IMR-90 (cell line): Measurements from ENCODE around the gene ORM1. TPM values are rescaled to one million over a fixed set of nuclear protein-coding genes. Genes with fewer than 3 reads are reported as not detected.
"Not testable (repeated sequence)": the region's sequence is repeated elsewhere in the genome, so short reads cannot be mapped to it uniquely, and the experiment has no call there.

Source experiments
- ATAC-seq: fragments of 200-7000 bp; cut with Tn5 transposase; 2 replicates; pipeline ENCODE4 v1.9.1; 2020; ENCODE audit warnings: low read depth, mild to moderate bottlenecking, moderate library complexity
- BruUV-seq: library from RNA; stranded (reverse); fragments of 400-500 nt; replicated peaks from 2 replicates; lab custom pipeline; 2021; lab: Mats Ljungman, UMichigan
- CTCF ChIA-PET: fragments of 300-600 bp; formaldehyde crosslinking; extraction: SDS; loops from one replicate; lab custom pipeline; 2021; ENCODE audit warnings: antibody characterized with exemption; lab: Yijun Ruan, JAX
- POLR2A ChIA-PET: fragments of 300-600 bp; sonication (Branson Sonifier 250); formaldehyde crosslinking; loops from one replicate; lab custom pipeline; 2022; ENCODE audit warnings: antibody characterized with exemption; ENCODE audit not compliant: unreplicated experiment; lab: Charles Lee
- DNase-seq: peaks from one replicate; pipeline ENCODE4 v3.0.0; 2013
- H2AFZ ChIP-seq: replicated peaks from 2 replicates; pipeline ENCODE3; 2013; ENCODE audit warnings: low read length, mild to moderate bottlenecking; ENCODE audit not compliant: poor library complexity
- H2AK5ac ChIP-seq: 2 replicates; pipeline ENCODE4 v1.6.1; 2013; ENCODE audit warnings: low read depth, low read length, inconsistent platforms
- H2AK9ac ChIP-seq: replicated peaks from 2 replicates; pipeline ENCODE3; 2013; ENCODE audit warnings: mild to moderate bottlenecking, low read depth, low read length, moderate library complexity; ENCODE audit not compliant: poor library complexity
- H2BK120ac ChIP-seq: 2 replicates; pipeline ENCODE4 v1.6.1; 2013; ENCODE audit warnings: low read depth, low read length, inconsistent platforms
- H2BK15ac ChIP-seq: 3 replicates; pipeline ENCODE4 v1.6.1; 2013; ENCODE audit warnings: low read depth, low read length, inconsistent platforms
- H2BK20ac ChIP-seq: 2 replicates; pipeline ENCODE4 v1.6.1; 2013; ENCODE audit warnings: low read depth, mild to moderate bottlenecking, inconsistent platforms, low read length, moderate library complexity
- H2BK5ac ChIP-seq: 2 replicates; pipeline ENCODE4 v1.6.1; 2013; ENCODE audit warnings: mild to moderate bottlenecking, low read depth, low read length, inconsistent platforms; ENCODE audit not compliant: poor library complexity, severe bottlenecking
- H3K14ac ChIP-seq: replicated peaks from 2 replicates; pipeline ENCODE4 v1.6.1; 2013; ENCODE audit warnings: low read depth, low read length, inconsistent platforms
- H3K18ac ChIP-seq: 2 replicates; pipeline ENCODE4 v1.6.1; 2013; ENCODE audit warnings: low read depth, low read length, control low read depth
- H3K23ac ChIP-seq: 2 replicates; pipeline ENCODE4 v1.6.1; 2013; ENCODE audit warnings: low read depth, low read length, inconsistent platforms
- H3K27ac ChIP-seq: 2 replicates; pipeline ENCODE4 v1.5.1; 2013; ENCODE audit warnings: mild to moderate bottlenecking, control low read depth, low read length; ENCODE audit not compliant: insufficient read depth
- H3K27me3 ChIP-seq: 2 replicates; pipeline ENCODE4 v1.6.1; 2013; ENCODE audit warnings: low read length; ENCODE audit not compliant: control insufficient read depth, insufficient read depth
- H3K36me3 ChIP-seq: 2 replicates; pipeline ENCODE4 v1.6.1; 2013; ENCODE audit warnings: low read length, mixed read lengths; ENCODE audit not compliant: control insufficient read depth, insufficient read depth
- H3K4ac ChIP-seq: 2 replicates; pipeline ENCODE4 v1.6.1; 2013; ENCODE audit warnings: low read depth, low read length, inconsistent platforms
- H3K4me1 ChIP-seq: 2 replicates; pipeline ENCODE4 v1.6.1; 2013; ENCODE audit warnings: low read length, mixed read lengths; ENCODE audit not compliant: control insufficient read depth, insufficient read depth
- H3K4me2 ChIP-seq: 2 replicates; pipeline ENCODE4 v1.6.1; 2013; ENCODE audit warnings: low read depth, mild to moderate bottlenecking, control low read depth, low read length, moderate library complexity
- H3K4me3 ChIP-seq: 2 replicates; pipeline ENCODE4 v1.5.1; 2013; ENCODE audit warnings: low read depth, mild to moderate bottlenecking, control low read depth, low read length, moderate library complexity; ENCODE audit not compliant: insufficient read depth
- H3K56ac ChIP-seq: 2 replicates; pipeline ENCODE4 v1.6.1; 2013; ENCODE audit warnings: low read length, inconsistent platforms; ENCODE audit not compliant: insufficient read depth; ENCODE audit errors: extremely low read depth
- H3K79me1 ChIP-seq, 2 experiments: 2 replicates each; pipeline ENCODE4 v1.6.1; 2013; ENCODE audit warnings: low read length in 2 of 2, inconsistent platforms in 1 of 2, low read depth in 1 of 2
- H3K9ac ChIP-seq: 2 replicates; pipeline ENCODE4 v1.6.1; 2013; ENCODE audit warnings: low read depth, low read length, control low read depth
- H3K9me1 ChIP-seq: 2 replicates; pipeline ENCODE4 v1.6.1; 2013; ENCODE audit warnings: low read length, inconsistent platforms; ENCODE audit not compliant: insufficient read depth
- H3K9me3 ChIP-seq: 2 replicates; pipeline ENCODE4 v1.6.1; 2013; ENCODE audit warnings: low read length; ENCODE audit not compliant: control insufficient read depth, insufficient read depth
- H4K20me1 ChIP-seq: 2 replicates; pipeline ENCODE4 v1.6.1; 2013; ENCODE audit warnings: low read length, inconsistent platforms; ENCODE audit not compliant: insufficient read depth
- H4K5ac ChIP-seq: 2 replicates; pipeline ENCODE4 v1.6.1; 2013; ENCODE audit warnings: mild to moderate bottlenecking, low read depth, low read length, control low read depth
- H4K8ac ChIP-seq, 2 experiments: 2 replicates each; pipeline ENCODE4 v1.6.1; 2013; ENCODE audit warnings: low read depth in 2 of 2, low read length in 2 of 2, control low read depth in 1 of 2, inconsistent platforms in 1 of 2
- H4K91ac ChIP-seq: 2 replicates; pipeline ENCODE4 v1.6.1; 2013; ENCODE audit warnings: low read depth, low read length, inconsistent platforms; ENCODE audit not compliant: insufficient read depth
- ELK1 ChIP-seq: fragments of 150-350 bp; IDR thresholded peaks from 2 replicates; pipeline ENCODE4 v1.6.1; 2016; ENCODE audit warnings: low read depth, mild to moderate bottlenecking, low read length, moderate library complexity, borderline replicate concordance
- WGBS, 2 experiments: methylation state at CpG; one replicate each; pipeline versions ENCODE4 v1.1.5 to v1.1.7; 2013; ENCODE audit warnings: missing lambda C conversion rate in 2 of 2; ENCODE audit not compliant: insufficient read length in 1 of 2; ENCODE audit errors: extremely low coverage in 2 of 2; 5-methylcytosine and 5-hydroxymethylcytosine counted together
- dilution Hi-C: fragments of 300-500 bp; cut with HindIII; formaldehyde crosslinking; loops from one replicate; pipeline ENCODE4 v1.14.3; 2018; ENCODE audit warnings: low sequenced_read_pairs; ENCODE audit not compliant: unreplicated experiment
- in situ Hi-C: fragments of 300-500 bp; cut with MboI; formaldehyde crosslinking; loops from 3 replicates; pipeline ENCODE4 v1.14.3; 2019; ENCODE audit warnings: low sequenced_read_pairs, inconsistent platforms, mixed read lengths
- intact Hi-C: fragments of 100-400 bp; cut with micrococcal nuclease; formaldehyde crosslinking; loops from 2 replicates; pipeline ENCODE4 v1.10.0; 2022
- polyA plus RNA-seq, 3 experiments: library from polyadenylated mRNA; depleted of rRNA; stranded (reverse); fragments of >200 nt; gene quantifications; 2 replicates each; pipeline ENCODE4 v1.2.3, GENCODE V29; 2012; ENCODE audit warnings: low replicate concordance in 1 of 3
- total RNA-seq: library from RNA; depleted of rRNA; stranded (reverse); fragments of >200 nt; gene quantifications from 2 replicates; pipeline ENCODE4 v1.2.3, GENCODE V29; 2012

The ORM1 gene
- total and polyA plus RNA-seq, 2 of the 4 experiments (the other 2 are of a cell fraction), result 0.18 TPM; not detected in 1

GRCh38 chr9:114330636-114331035 lies 7.7 kb downstream of the ORM1 start:
- Histone ChIP-seq H4K20me1 (no peaks in the 10 kb centered on the region), H3K27ac (no peak overlapping the region), H3K9ac (no peak overlapping the region), H4K8ac (no peak overlapping the region), H2BK15ac (no peak overlapping the region), H3K36me3 (peaks cover 2% of the 10 kb centered on the region; the same call in 1 of the 2 replicates), H2AFZ (no peak overlapping the region), H2BK5ac (no peak overlapping the region), H2BK20ac (no peak overlapping the region), H4K91ac (no peak overlapping the region), H3K79me1 (no peaks in the 10 kb centered on the region), H3K56ac (no peak overlapping the region), H4K5ac (no peak overlapping the region), H3K9me3 (no peaks in the 10 kb centered on the region), H3K27me3 (no peaks in the 10 kb centered on the region), H2BK120ac (no peak overlapping the region), H3K14ac (no peak overlapping the region), H3K18ac (no peak overlapping the region), H3K9me1 (no peaks in the 10 kb centered on the region; the same call in 1 of the 2 replicates), H2AK9ac (no peak overlapping the region), H3K23ac (no peak overlapping the region), H3K4ac (no peak overlapping the region), H3K4me1 (peaks cover 3% of the 10 kb centered on the region; the same call in 1 of the 2 replicates), H3K4me3 (no peak overlapping the region), H2AK5ac (no peak overlapping the region), H3K4me2 (no peak overlapping the region)
- POLR2A ChIA-PET, result no interaction called here
- BruUV-seq, result no TSS peak
- no peak for DNase-seq
- 100% methylated on average over 3 of the region's 10 CpGs; no CpG with 5 or more reads in 1 of the 2 experiments for WGBS, 2 experiments
- ATAC-seq, result no peak
- CTCF ChIA-PET, result no interaction called here
- dilution Hi-C loops (no loop called here), in situ Hi-C loops (no loop called here), intact Hi-C loops (loop anchor here (10.0 kb wide), 1 partner anchor 174 kb away; the partner anchor contains the start of gene WHRN)
- no peak for TF ChIP-seq ELK1

- H4K8ac ChIP-seq, H3K9ac ChIP-seq, H2BK5ac ChIP-seq, H3K14ac ChIP-seq, H4K91ac ChIP-seq, H2AK5ac ChIP-seq, H4K20me1 ChIP-seq, H2BK20ac ChIP-seq, H3K4me2 ChIP-seq, H3K27ac ChIP-seq, H3K27me3 ChIP-seq, H3K79me1 ChIP-seq, DNase-seq, H3K23ac ChIP-seq, H2AFZ ChIP-seq, BruUV-seq, H3K36me3 ChIP-seq, H3K9me1 ChIP-seq, H3K4me3 ChIP-seq, H2BK15ac ChIP-seq, CTCF ChIA-PET, H3K9me3 ChIP-seq, dilution Hi-C loops, H3K4me1 ChIP-seq, H2AK9ac ChIP-seq, POLR2A ChIA-PET, ATAC-seq, H3K4ac ChIP-seq, H3K56ac ChIP-seq, H4K5ac ChIP-seq, in situ Hi-C loops, H3K18ac ChIP-seq, H2BK120ac ChIP-seq: not testable (repeated sequence)
- WGBS, 2 experiments, result 65% methylated on average over 7 of the region's 19 CpGs; no CpG with 5 or more reads in 1 of the 2 experiments
- intact Hi-C loops, result loop anchor here (10.0 kb wide), 1 partner anchor 173 kb away; the partner anchor contains the start of gene WHRN
Observed at GRCh38 chr9:114331229-114332195, 8.6 kb downstream of the ORM1 start.
